ENCODE data around the gene EXOC2.

DNA sequence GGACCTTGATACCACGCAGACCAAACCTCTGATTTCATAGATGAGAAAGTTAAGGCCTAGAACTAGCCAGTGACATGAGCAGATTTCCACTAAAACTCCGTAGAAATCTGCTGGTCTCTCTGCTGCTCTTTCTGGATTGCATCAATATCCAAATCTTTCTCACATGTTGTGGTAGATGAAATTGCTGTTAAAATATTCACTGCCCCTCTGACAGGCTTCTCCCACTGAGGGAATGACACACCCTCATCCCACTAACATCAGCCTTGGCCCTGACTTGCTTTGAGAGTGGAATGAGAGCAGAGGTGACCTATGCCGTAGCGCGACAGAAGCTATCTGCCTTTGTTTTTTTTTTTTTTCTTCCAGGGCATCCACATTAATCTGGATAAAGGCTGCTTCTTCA is 20.4 kb upstream of the EXOC2 start:
- TF ChIP-seq, protein P1, sequence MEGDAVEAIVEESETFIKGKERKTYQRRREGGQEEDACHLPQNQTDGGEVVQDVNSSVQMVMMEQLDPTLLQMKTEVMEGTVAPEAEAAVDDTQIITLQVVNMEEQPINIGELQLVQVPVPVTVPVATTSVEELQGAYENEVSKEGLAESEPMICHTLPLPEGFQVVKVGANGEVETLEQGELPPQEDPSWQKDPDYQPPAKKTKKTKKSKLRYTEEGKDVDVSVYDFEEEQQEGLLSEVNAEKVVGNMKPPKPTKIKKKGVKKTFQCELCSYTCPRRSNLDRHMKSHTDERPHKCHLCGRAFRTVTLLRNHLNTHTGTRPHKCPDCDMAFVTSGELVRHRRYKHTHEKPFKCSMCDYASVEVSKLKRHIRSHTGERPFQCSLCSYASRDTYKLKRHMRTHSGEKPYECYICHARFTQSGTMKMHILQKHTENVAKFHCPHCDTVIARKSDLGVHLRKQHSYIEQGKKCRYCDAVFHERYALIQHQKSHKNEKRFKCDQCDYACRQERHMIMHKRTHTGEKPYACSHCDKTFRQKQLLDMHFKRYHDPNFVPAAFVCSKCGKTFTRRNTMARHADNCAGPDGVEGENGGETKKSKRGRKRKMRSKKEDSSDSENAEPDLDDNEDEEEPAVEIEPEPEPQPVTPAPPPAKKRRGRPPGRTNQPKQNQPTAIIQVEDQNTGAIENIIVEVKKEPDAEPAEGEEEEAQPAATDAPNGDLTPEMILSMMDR (IDR thresholded peaks at IDR 0.05; ENCODE audit: low read depth, low read length) = no peak
- no peak for TF ChIP-seq POLR2A (IDR thresholded peaks at IDR 0.05; ENCODE audit: extremely low read depth, insufficient read length)
- no peak for TF ChIP-seq MYC (IDR thresholded peaks at IDR 0.05; ENCODE audit: low read depth, low read length)
- no peak for TF ChIP-seq MAX (IDR thresholded peaks at IDR 0.05; ENCODE audit: low read depth, low read length)
